ENCODE results near the gene DMWD. TPM values are rescaled to one million over a fixed set of nuclear protein-coding genes. Genes with fewer than 3 reads are reported as not detected.

The DMWD gene
- total and polyA plus RNA-seq, 2 of the 4 experiments (the other 2 are of a cell fraction), result 9.7 to 28.5 TPM

GRCh38 chr19:45814851-45815480 lies 22.3 kb upstream of the DMWD start, which contains the start of gene RSPH6A:
TSS of gene RSPH6A (minus strand) at chr19:45815308. CDS start at chr19:45815176, 132 bp downstream.
- Histone ChIP-seq H4K8ac (ENCODE audit: low read depth in 2 of 2, low read length in 2 of 2) (no peak within 1 kb of the TSS), H2AK9ac (replicated peaks; ENCODE audit: low read depth, low read length, poor library complexity) (peak within 1 kb of the TSS; percentile 42), H3K4me3 (ENCODE audit: insufficient read depth, low read depth, low read length) (no peak within 1 kb of the TSS), H3K9me3 (ENCODE audit: control insufficient read depth, insufficient read depth, low read length) (no peaks in the 10 kb centered on the region), H3K27ac (ENCODE audit: insufficient read depth, low read length) (no peak within 1 kb of the TSS), H3K4me1 (ENCODE audit: control insufficient read depth, insufficient read depth, low read length) (peaks cover 6% of the 10 kb centered on the region), H3K36me3 (ENCODE audit: control insufficient read depth, insufficient read depth, low read length) (peaks cover 14% of the 10 kb centered on the region; the same call in 1 of the 2 replicates), H2BK20ac (ENCODE audit: low read depth, low read length) (no peak within 1 kb of the TSS), H4K91ac (ENCODE audit: insufficient read depth, low read depth, low read length) (no peak within 1 kb of the TSS), H3K4me2 (ENCODE audit: low read depth, low read length) (no peak within 1 kb of the TSS), H3K23ac (ENCODE audit: low read depth, low read length) (no peak within 1 kb of the TSS), H2AFZ (replicated peaks; ENCODE audit: low read length, poor library complexity) (no peak within 1 kb of the TSS), H3K56ac (ENCODE audit: extremely low read depth, insufficient read depth, low read length) (no peak within 1 kb of the TSS), H4K5ac (ENCODE audit: low read depth, low read length) (no peak within 1 kb of the TSS), H3K9ac (ENCODE audit: low read depth, low read length) (no peak within 1 kb of the TSS), H3K27me3 (ENCODE audit: control insufficient read depth, insufficient read depth, low read length) (no peaks in the 10 kb centered on the region), H3K9me1 (ENCODE audit: insufficient read depth, low read length) (peaks cover 5% of the 10 kb centered on the region), H3K4ac (ENCODE audit: low read depth, low read length) (no peak within 1 kb of the TSS; the same call in 1 of the 2 replicates), H2BK120ac (ENCODE audit: low read depth, low read length) (no peak within 1 kb of the TSS), H3K18ac (ENCODE audit: low read depth, low read length) (no peak within 1 kb of the TSS), H2AK5ac (ENCODE audit: low read depth, low read length) (no peak within 1 kb of the TSS), H3K14ac (replicated peaks; ENCODE audit: low read depth, low read length) (no peak within 1 kb of the TSS), H3K79me1 (ENCODE audit: low read depth in 1 of 2, low read length in 2 of 2) (no peaks in the 10 kb centered on the region; a peak in 1 of 4 replicates), H2BK5ac (ENCODE audit: low read depth, low read length, poor library complexity, severe bottlenecking) (no peak within 1 kb of the TSS), H4K20me1 (ENCODE audit: insufficient read depth, low read length) (peaks cover 5% of the 10 kb centered on the region; the same call in 1 of the 2 replicates), H2BK15ac (ENCODE audit: low read depth, low read length) (no peak within 1 kb of the TSS)
- intact Hi-C loops (cut with micrococcal nuclease), result no loop called here
- ChIA-PET CTCF (no interaction called here), POLR2A (ENCODE audit: unreplicated experiment) (no interaction called here)
- DNase-seq (no peak), ATAC-seq (ENCODE audit: low read depth) (no peak)
- WGBS, 2 experiments (ENCODE audit: extremely low coverage in 2 of 2, insufficient read length in 1 of 2), result 74% methylated on average over 24 of the region's 40 CpGs; no CpG with 5 or more reads in 1 of the 2 experiments
- TF ChIP-seq POLR2A (IDR thresholded peaks at IDR 0.05; ENCODE audit: low read depth, low read length) (no peak), BHLHE40 (IDR thresholded peaks at IDR 0.05; ENCODE audit: low read depth, low read length) (no peak), RCOR1 (IDR thresholded peaks at IDR 0.05; ENCODE audit: insufficient replicate concordance, low read length) (no peak), RFX5 (IDR thresholded peaks at IDR 0.05; ENCODE audit: low read depth, low read length) (no peak), CEBPB (IDR thresholded peaks at IDR 0.05; ENCODE audit: low read depth, low read length) (no peak), MAFK (IDR thresholded peaks at IDR 0.05; ENCODE audit: low read depth, low read length) (no peak), ELK1 (IDR thresholded peaks at IDR 0.05; ENCODE audit: borderline replicate concordance, low read depth, low read length) (no peak), FOS (IDR thresholded peaks at IDR 0.05; ENCODE audit: low read depth, low read length) (no peak), MAZ (IDR thresholded peaks at IDR 0.05; ENCODE audit: borderline replicate concordance, low read depth, low read length) (no peak), USF2 (IDR thresholded peaks at IDR 0.05; ENCODE audit: low read depth, low read length) (no peak)
- dilution Hi-C loops (cut with HindIII; ENCODE audit: low sequenced_read_pairs, unreplicated experiment), result no loop called here
- BruUV-seq (replicated peaks), result no TSS peak
- in situ Hi-C loops (cut with MboI; ENCODE audit: low sequenced_read_pairs), result no loop called here
